ENCODE results near the gene RTN1. TPM values are rescaled to one million over a fixed set of nuclear protein-coding genes. Genes with fewer than 3 reads are reported as not detected.

RTN1 gene
- total and polyA plus RNA-seq, 2 experiments from 2014 or later, result 4.2 to 4.3 TPM

- TF ChIP-seq ZNF462 (CRISPR knock-in tag; IDR thresholded peaks at IDR 0.05), result no peak
- no peak for TF ChIP-seq ZNF331 (CRISPR knock-in tag; IDR thresholded peaks at IDR 0.05; ENCODE audit: low read depth)
- no peak for TF ChIP-seq REST (IDR thresholded peaks at IDR 0.05; ENCODE audit: unreplicated experiment)
- TF ChIP-seq EZH2 (IDR thresholded peaks at IDR 0.05; ENCODE audit: low read depth, unreplicated experiment), result no peak
- no peak for TF ChIP-seq CTCF (conservative IDR thresholded peaks at IDR 0.05; ENCODE audit: low read depth in 2 of 2)
- TF ChIP-seq ETS1 (IDR thresholded peaks at IDR 0.05), result no peak
These were observed 159.5 kb downstream of the RTN1 start (continued) for GRCh38 chr14:59711080-59711479.
